H1 (cell line): ENCODE results near the gene MAD2L1BP. TPM values are rescaled to one million over a fixed set of nuclear protein-coding genes. Genes with fewer than 3 reads are reported as not detected.

Experiments used
- BCL11A ChIP-seq, 2 experiments: IDR thresholded peaks; one replicate each; pipeline ENCODE4 v1.6.1; 2011; ENCODE audit warnings: low read depth in 2 of 2, low read length in 2 of 2, mild to moderate bottlenecking in 2 of 2
- CBX5 ChIP-seq: fragments of 300-800, 300-1000 bp; sonication (generic); IDR thresholded peaks from 2 replicates; pipeline ENCODE4 v1.7.1; 2016; ENCODE audit warnings: antibody characterized with exemption, low read length, low read depth
- CTBP2 ChIP-seq: IDR thresholded peaks from 2 replicates; pipeline ENCODE4 v1.7.0; 2011; ENCODE audit warnings: borderline replicate concordance, mild to moderate bottlenecking, moderate library complexity, mixed read lengths, low read length; ENCODE audit not compliant: insufficient read depth, insufficient read length
- SIN3A ChIP-seq, 2 experiments: IDR thresholded peaks in 1 of 2; conservative IDR thresholded peaks in 1 of 2; 2 replicates each; pipeline ENCODE4 v1.6.1; 2011 to 2012; ENCODE audit warnings: low read length in 2 of 2, improper control_type of control experiment in 1 of 2, low read depth in 1 of 2, mild to moderate bottlenecking in 1 of 2
- polyA plus RNA-seq, 7 experiments: library from polyadenylated mRNA; depleted of rRNA in 3 of 7; stranded (reverse) in 5 of 7; unstranded in 2 of 7; fragments of >200 nt in 5 of 7; fragments of 200-250 nt in 2 of 7; gene quantifications; 1 replicate in 5 of 7; 2 replicates in 1 of 7; 4 replicates in 1 of 7; pipeline versions ENCODE4 v1.2.1 to v1.2.3, GENCODE V29; 2011 to 2013; ENCODE audit warnings: missing spikeins in 2 of 7, mixed read lengths in 2 of 7
- total RNA-seq: library from RNA; stranded (reverse); fragmentation: NEBNext Ultra II Directional; extraction: Animal tissue kit (Norgen Biotek cat#: 25700); gene quantifications from 2 replicates; pipeline ENCODE4 v1.2.1, GENCODE V29; 2021

MAD2L1BP gene
- total and polyA plus RNA-seq, 2 of the 8 experiments (the other 6 are each of a cell fraction or from before 2014, with no cell fraction given) = 35.5 to 70.0 TPM

DNA sequence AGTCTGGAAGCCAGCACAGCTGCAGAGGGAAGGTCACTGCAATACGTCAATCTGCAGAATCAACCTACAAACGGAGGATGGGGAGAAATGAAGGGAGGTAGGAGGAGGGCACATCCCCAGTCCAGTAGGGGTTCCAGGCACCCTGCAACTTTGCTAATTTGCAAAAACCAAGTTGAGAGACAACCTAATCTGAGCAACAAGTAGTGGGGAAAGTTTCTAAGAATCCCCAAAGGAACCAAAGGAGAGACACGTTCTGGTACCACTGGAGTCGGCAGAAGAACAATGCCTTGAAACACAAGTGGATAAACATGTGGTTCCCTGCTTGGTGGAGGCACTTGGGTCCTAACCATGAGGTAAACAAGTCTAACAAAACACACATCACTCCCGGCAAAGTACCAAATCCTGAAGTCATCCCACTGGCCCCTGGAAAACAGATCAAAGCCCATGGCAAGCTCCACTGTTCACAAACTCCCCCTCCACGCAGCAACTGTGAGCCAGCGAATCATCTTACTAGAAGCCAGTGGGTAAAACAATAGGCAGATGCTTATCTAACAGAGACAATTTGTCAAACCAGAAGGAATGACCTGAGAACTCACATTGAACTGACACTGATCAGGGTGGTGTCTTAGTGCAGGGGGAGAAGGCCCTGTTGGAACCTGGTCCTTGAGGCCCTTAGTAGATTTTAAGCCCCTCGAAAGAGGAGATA, 47.2 kb downstream of the MAD2L1BP start (continued):
- TF ChIP-seq SIN3A (conservative IDR thresholded peaks at IDR 0.05 in 1 of 2, IDR thresholded peaks at IDR 0.05 in 1 of 2; ENCODE audit: low read depth in 1 of 2, low read length in 2 of 2) (no peak), CBX5 (no peak), CTBP2 (no peak), BCL11A (IDR thresholded peaks at IDR 0.05; ENCODE audit: low read depth in 2 of 2, low read length in 2 of 2) (no peak)
